ENCODE results near the gene TNNT3. TPM values are rescaled to one million over a fixed set of nuclear protein-coding genes. Genes with fewer than 3 reads are reported as not detected.
A peak's percentile ranks its signal among the peaks of the same experiment; 100 is the strongest.
"Not testable (repeated sequence)": the region's sequence is repeated elsewhere in the genome, so short reads cannot be mapped to it uniquely, and the experiment has no call there.

The TNNT3 gene
- total RNA-seq, 2 experiments from 2014 or later, result 2.1 TPM

GRCh38 chr11:1883346-1884302, 35.9 kb upstream of the TNNT3 start:
- ChIA-PET POLR2A (no interaction called here), CTCF (interaction anchor here (0.6 to 3.2 kb wide), 12 partner anchors 18 to 268 kb away, joined by 3 to 22 read pairs (median 4); partner anchors contain the start of gene SYT8)

GRCh38 chr11:1884303-1884700, 35.2 kb upstream of the TNNT3 start:
- Mint-ChIP-seq H3K9me3 (ENCODE audit: low read depth) (no peaks in the 10 kb centered on the region), H3K27ac (no peak overlapping the region), H3K36me3 (ENCODE audit: low read depth) (peaks cover 15% of the 10 kb centered on the region), H3K27me3 (no peaks in the 10 kb centered on the region), H3K4me1 (peaks cover 11% of the 10 kb centered on the region), H3K4me3 (no peak overlapping the region)
- DNase-seq, result no peak
- POLR2A ChIA-PET, result no interaction called here
- intact Hi-C loops (cut with DNase I, micrococcal nuclease), result loop anchor here (5.0 kb wide), 2 partner anchors 33 to 47 kb away; partner anchors contain the start of genes TNNT3 (in 2 of the 2) and TNNI2 (in 1 of the 2)
- CTCF ChIA-PET, result interaction anchor here (0.6 to 0.7 kb wide), 2 partner anchors 191 to 267 kb away, joined by 3 read pairs; no protein-coding TSS in a partner anchor
- no peak for ATAC-seq

More at GRCh38 chr11:1883346-1884302, 35.9 kb upstream of the TNNT3 start:
- no peak overlapping the region for H3K27ac Mint-ChIP-seq
- intact Hi-C loops (cut with DNase I, micrococcal nuclease), result loop anchor here (5.0 kb wide), 2 partner anchors 34 to 46 kb away; partner anchors contain the start of genes TNNT3 (in 2 of the 2) and TNNI2 (in 1 of the 2)
- no peaks in the 10 kb centered on the region for H3K27me3 Mint-ChIP-seq
- peaks cover 11% of the 10 kb centered on the region for H3K36me3 Mint-ChIP-seq (ENCODE audit: low read depth)
- no peak overlapping the region for H3K4me3 Mint-ChIP-seq
- H3K9me3 Mint-ChIP-seq (ENCODE audit: low read depth), result no peaks in the 10 kb centered on the region
- ATAC-seq (no peak), DNase-seq (no peak)
- H3K4me1 Mint-ChIP-seq, result peaks cover 7% of the 10 kb centered on the region

GRCh38 chr11:1886551-1886950, 33.0 kb upstream of the TNNT3 start:
- H3K9me3 Mint-ChIP-seq (ENCODE audit: low read depth); H3K4me3 Mint-ChIP-seq; ATAC-seq; DNase-seq; H3K27ac Mint-ChIP-seq; H3K4me1 Mint-ChIP-seq; POLR2A ChIA-PET; CTCF ChIA-PET; H3K27me3 Mint-ChIP-seq: not testable (repeated sequence)
- intact Hi-C loops (cut with DNase I, micrococcal nuclease), result loop anchor here in 1 of 2 experiments (5.0 kb wide), 1 partner anchor 34 kb away; the partner anchor contains the start of gene LSP1
- H3K36me3 Mint-ChIP-seq (ENCODE audit: low read depth), result peaks cover 20% of the 10 kb centered on the region

- no peak overlapping the region for H3K27ac Mint-ChIP-seq
Measured at GRCh38 chr11:1887451-1888346, 31.8 kb upstream of the TNNT3 start.

GRCh38 chr11:1888347-1888753, 31.2 kb upstream of the TNNT3 start:
- Mint-ChIP-seq H3K9me3 (ENCODE audit: low read depth) (no peaks in the 10 kb centered on the region), H3K4me1 (peaks cover 13% of the 10 kb centered on the region), H3K27me3 (no peaks in the 10 kb centered on the region), H3K4me3 (peak overlapping the region; percentile 73), H3K36me3 (ENCODE audit: low read depth) (peaks cover 23% of the 10 kb centered on the region), H3K27ac (peak overlapping the region; percentile 86)
- intact Hi-C loops (cut with DNase I, micrococcal nuclease), result loop anchor here in 1 of 2 experiments (5.0 kb wide), 1 partner anchor 36 kb away; the partner anchor contains the start of gene LSP1
- CTCF ChIA-PET, result interaction anchor here (1.0 to 1.9 kb wide), 3 partner anchors 12 to 194 kb away, joined by 3 to 5 read pairs (median 4); no protein-coding TSS in a partner anchor
- ATAC-seq, result no peak
- peak; percentile 23 for DNase-seq
- POLR2A ChIA-PET, result no interaction called here

More at GRCh38 chr11:1887451-1888346, 31.8 kb upstream of the TNNT3 start:
- peaks cover 12% of the 10 kb centered on the region for H3K4me1 Mint-ChIP-seq
- no peak for DNase-seq
- ChIA-PET POLR2A (no interaction called here), CTCF (interaction anchor here (0.5 to 1.9 kb wide), 4 partner anchors 11 to 313 kb away, joined by 3 to 5 read pairs (median 4); no protein-coding TSS in a partner anchor)
- no peak overlapping the region for H3K4me3 Mint-ChIP-seq
- intact Hi-C loops (cut with DNase I, micrococcal nuclease), result loop anchor here in 1 of 2 experiments (5.0 kb wide), 1 partner anchor 35 kb away; the partner anchor contains the start of gene LSP1
- no peaks in the 10 kb centered on the region for H3K27me3 Mint-ChIP-seq
- no peaks in the 10 kb centered on the region for H3K9me3 Mint-ChIP-seq (ENCODE audit: low read depth)
- peaks cover 23% of the 10 kb centered on the region for H3K36me3 Mint-ChIP-seq (ENCODE audit: low read depth)
- no peak for ATAC-seq

GRCh38 chr11:1888811-1889210, 30.7 kb upstream of the TNNT3 start:
- peak overlapping the region; percentile 73 for H3K4me3 Mint-ChIP-seq
- DNase-seq (no peak), ATAC-seq (peak; percentile 3)
- peaks cover 17% of the 10 kb centered on the region for H3K4me1 Mint-ChIP-seq
- H3K27ac Mint-ChIP-seq, result peak overlapping the region; percentile 86
- H3K27me3 Mint-ChIP-seq, result no peaks in the 10 kb centered on the region
- no peaks in the 10 kb centered on the region for H3K9me3 Mint-ChIP-seq (ENCODE audit: low read depth)
- ChIA-PET CTCF (interaction anchor here (1.0 to 1.9 kb wide), 2 partner anchors 12 to 112 kb away, joined by 3 to 5 read pairs; no protein-coding TSS in a partner anchor), POLR2A (no interaction called here)
- intact Hi-C loops (cut with DNase I, micrococcal nuclease), result loop anchor here (1.0 to 5.0 kb wide), 2 partner anchors 36 to 37 kb away; partner anchors contain the start of gene LSP1 (in 2 of the 2)
- H3K36me3 Mint-ChIP-seq (ENCODE audit: low read depth), result peaks cover 23% of the 10 kb centered on the region

- Mint-ChIP-seq H3K27ac (peak overlapping the region; percentile 86), H3K4me3 (peak overlapping the region; percentile 73), H3K4me1 (peaks cover 17% of the 10 kb centered on the region), H3K9me3 (ENCODE audit: low read depth) (no peaks in the 10 kb centered on the region), H3K27me3 (no peaks in the 10 kb centered on the region), H3K36me3 (ENCODE audit: low read depth) (peaks cover 23% of the 10 kb centered on the region)
- ChIA-PET POLR2A (no interaction called here), CTCF (interaction anchor here (1.0 to 3.0 kb wide), 5 partner anchors 13 to 111 kb away, joined by 3 to 11 read pairs (median 4); partner anchors contain the start of gene LSP1)
- DNase-seq (peak; percentile 87), ATAC-seq (peak; percentile 78)
- intact Hi-C loops (cut with DNase I, micrococcal nuclease), result loop anchor here (1.0 to 5.0 kb wide), 2 partner anchors 36 to 37 kb away; partner anchors contain the start of gene LSP1 (in 2 of the 2)
Measured at GRCh38 chr11:1889224-1889930, 30.1 kb upstream of the TNNT3 start.

- H3K27me3 Mint-ChIP-seq, result no peaks in the 10 kb centered on the region
- peak overlapping the region; percentile 80 for H3K27ac Mint-ChIP-seq
- H3K4me3 Mint-ChIP-seq, result peak overlapping the region; percentile 73
- intact Hi-C loops (cut with DNase I, micrococcal nuclease), result loop anchor here (1.0 to 5.0 kb wide), 2 partner anchors 37 to 38 kb away; partner anchors contain the start of gene LSP1 (in 2 of the 2)
- peak; percentile 58 for DNase-seq
- ChIA-PET POLR2A (no interaction called here), CTCF (interaction anchor here (0.6 to 3.0 kb wide), 6 partner anchors 11 to 56 kb away, joined by 3 to 11 read pairs (median 3); partner anchors contain the start of gene LSP1)
- H3K4me1 Mint-ChIP-seq, result peaks cover 17% of the 10 kb centered on the region
- peak; percentile 22 for ATAC-seq
- H3K36me3 Mint-ChIP-seq (ENCODE audit: low read depth), result peaks cover 23% of the 10 kb centered on the region
- H3K9me3 Mint-ChIP-seq (ENCODE audit: low read depth), result no peaks in the 10 kb centered on the region
Measured at GRCh38 chr11:1889941-1890855, 29.3 kb upstream of the TNNT3 start.

Measured in activated CD4-positive, alpha-beta T cell treated with anti-CD3 and anti-CD28 coated beads for 36 hours (primary cell).